ENCODE results near the gene VWC2L. TPM values are rescaled to one million over a fixed set of nuclear protein-coding genes. Genes with fewer than 3 reads are reported as not detected.

Gene VWC2L
- total and polyA plus RNA-seq, 2 donors (not counting 1 experiment from before 2014, with no cell fraction given), result not detected

DNA sequence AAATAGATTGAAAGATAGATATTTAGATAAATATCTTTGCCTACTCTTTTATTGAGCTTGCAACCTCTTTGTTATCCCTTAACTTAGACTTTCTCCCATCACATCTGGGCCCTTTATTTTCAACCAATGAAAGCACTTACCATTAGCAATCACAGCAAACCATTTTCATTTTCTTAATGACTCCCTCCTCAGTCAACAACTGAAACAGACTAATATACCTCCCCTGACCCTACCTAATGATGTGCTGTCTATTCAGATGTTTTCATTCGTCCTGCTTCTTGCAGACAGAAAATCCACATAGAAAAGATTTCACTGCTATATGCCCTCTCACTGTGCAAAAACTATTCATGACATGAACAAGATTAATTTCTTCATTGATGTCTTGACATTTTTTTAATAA is 154.4 kb downstream of the VWC2L start:
- Mint-ChIP-seq H3K4me1 (peaks cover 1% of the 10 kb centered on the region), H3K4me3 (no peak overlapping the region), H3K9me3 (ENCODE audit: insufficient read depth) (peaks cover 5% of the 10 kb centered on the region), H3K27me3 (no peaks in the 10 kb centered on the region), H3K27ac (no peak overlapping the region)
- POLR2A ChIA-PET, result no interaction called here
- WGBS (ENCODE audit: insufficient coverage), result 80% methylated on average over 1 of the region's 1 CpG
- intact Hi-C loops (cut with micrococcal nuclease), result no loop called here
- Histone ChIP-seq H3K27ac (ENCODE audit: low read length in 2 of 2) (no peak overlapping the region), H3K79me2 (ENCODE audit: control insufficient read depth, insufficient read depth, low read length) (no peaks in the 10 kb centered on the region), H3K9ac (ENCODE audit: low read length) (no peak overlapping the region), H3K9me3 (ENCODE audit: control extremely low read depth in 1 of 3, control insufficient read depth in 2 of 3, insufficient read depth in 1 of 3, low read length in 2 of 3) (no peaks in the 10 kb centered on the region), H3K4me3 (ENCODE audit: control extremely low read depth in 1 of 5, extremely low read depth in 1 of 5, insufficient read depth in 1 of 5, low read depth in 2 of 5, low read length in 4 of 5) (no peak overlapping the region), H2AFZ (ENCODE audit: insufficient read depth, low read depth, low read length, poor library complexity, severe bottlenecking) (no peak overlapping the region), H3K36me3 (replicated peaks in 1 of 2; ENCODE audit: control extremely low read depth in 1 of 2, control insufficient read depth in 1 of 2, extremely low read depth in 1 of 2, insufficient read depth in 2 of 2, low read length in 1 of 2) (no peaks in the 10 kb centered on the region), H3K4me1 (ENCODE audit: control insufficient read depth in 2 of 2, insufficient read depth in 2 of 2, low read length in 2 of 2) (no peaks in the 10 kb centered on the region), H3K27me3 (replicated peaks in 1 of 4; ENCODE audit: control extremely low read depth in 1 of 4, control insufficient read depth in 3 of 4, insufficient read depth in 4 of 4, low read length in 3 of 4) (no peaks in the 10 kb centered on the region), H3K4me2 (replicated peaks; ENCODE audit: low read depth, low read length, poor library complexity, severe bottlenecking) (no peak overlapping the region), H4K20me1 (ENCODE audit: control insufficient read depth, insufficient read depth, low read length, poor library complexity, severe bottlenecking) (no peaks in the 10 kb centered on the region)
- TF ChIP-seq EZH2 (IDR thresholded peaks at IDR 0.05; ENCODE audit: borderline replicate concordance, insufficient read depth, low read depth, low read length, poor library complexity, severe bottlenecking), result no peak
- TF ChIP-seq, protein P1, sequence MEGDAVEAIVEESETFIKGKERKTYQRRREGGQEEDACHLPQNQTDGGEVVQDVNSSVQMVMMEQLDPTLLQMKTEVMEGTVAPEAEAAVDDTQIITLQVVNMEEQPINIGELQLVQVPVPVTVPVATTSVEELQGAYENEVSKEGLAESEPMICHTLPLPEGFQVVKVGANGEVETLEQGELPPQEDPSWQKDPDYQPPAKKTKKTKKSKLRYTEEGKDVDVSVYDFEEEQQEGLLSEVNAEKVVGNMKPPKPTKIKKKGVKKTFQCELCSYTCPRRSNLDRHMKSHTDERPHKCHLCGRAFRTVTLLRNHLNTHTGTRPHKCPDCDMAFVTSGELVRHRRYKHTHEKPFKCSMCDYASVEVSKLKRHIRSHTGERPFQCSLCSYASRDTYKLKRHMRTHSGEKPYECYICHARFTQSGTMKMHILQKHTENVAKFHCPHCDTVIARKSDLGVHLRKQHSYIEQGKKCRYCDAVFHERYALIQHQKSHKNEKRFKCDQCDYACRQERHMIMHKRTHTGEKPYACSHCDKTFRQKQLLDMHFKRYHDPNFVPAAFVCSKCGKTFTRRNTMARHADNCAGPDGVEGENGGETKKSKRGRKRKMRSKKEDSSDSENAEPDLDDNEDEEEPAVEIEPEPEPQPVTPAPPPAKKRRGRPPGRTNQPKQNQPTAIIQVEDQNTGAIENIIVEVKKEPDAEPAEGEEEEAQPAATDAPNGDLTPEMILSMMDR (IDR thresholded peaks at IDR 0.05), result no peak
- CTCF ChIA-PET, result no interaction called here
- DNase-seq (no peak), ATAC-seq (ENCODE audit: low read depth) (no peak)

DNA sequence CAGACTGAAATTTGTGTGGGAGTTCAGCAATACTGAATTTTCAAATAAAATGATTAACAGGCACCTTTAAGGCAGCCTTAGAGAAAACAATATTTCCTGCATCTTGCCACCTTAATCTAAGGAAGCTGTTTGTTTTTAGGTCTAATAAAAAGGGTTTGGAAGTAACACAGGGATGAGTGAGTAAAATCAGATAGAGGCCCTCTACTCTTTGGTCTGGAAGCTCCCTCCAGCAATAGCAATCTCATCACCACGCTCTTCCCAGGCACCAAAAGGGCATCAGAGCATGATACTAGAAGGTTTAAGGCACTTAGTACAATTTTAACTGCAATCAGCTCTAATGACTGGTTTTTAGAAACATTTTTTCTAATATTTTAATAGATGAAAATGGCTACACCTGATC is 155.6 kb downstream of the VWC2L start:
- Histone ChIP-seq H3K4me3 (ENCODE audit: control extremely low read depth in 1 of 5, extremely low read depth in 1 of 5, insufficient read depth in 1 of 5, low read depth in 2 of 5, low read length in 4 of 5) (no peak overlapping the region), H3K79me2 (ENCODE audit: control insufficient read depth, insufficient read depth, low read length) (no peaks in the 10 kb centered on the region), H3K4me2 (replicated peaks; ENCODE audit: low read depth, low read length, poor library complexity, severe bottlenecking) (no peak overlapping the region), H3K4me1 (ENCODE audit: control insufficient read depth in 2 of 2, insufficient read depth in 2 of 2, low read length in 2 of 2) (no peaks in the 10 kb centered on the region), H3K27me3 (replicated peaks in 1 of 4; ENCODE audit: control extremely low read depth in 1 of 4, control insufficient read depth in 3 of 4, insufficient read depth in 4 of 4, low read length in 3 of 4) (no peaks in the 10 kb centered on the region), H2AFZ (ENCODE audit: insufficient read depth, low read depth, low read length, poor library complexity, severe bottlenecking) (no peak overlapping the region), H3K27ac (ENCODE audit: low read length in 2 of 2) (no peak overlapping the region), H3K9ac (ENCODE audit: low read length) (no peak overlapping the region), H3K36me3 (replicated peaks in 1 of 2; ENCODE audit: control extremely low read depth in 1 of 2, control insufficient read depth in 1 of 2, extremely low read depth in 1 of 2, insufficient read depth in 2 of 2, low read length in 1 of 2) (no peaks in the 10 kb centered on the region), H3K9me3 (ENCODE audit: control extremely low read depth in 1 of 3, control insufficient read depth in 2 of 3, insufficient read depth in 1 of 3, low read length in 2 of 3) (no peaks in the 10 kb centered on the region), H4K20me1 (ENCODE audit: control insufficient read depth, insufficient read depth, low read length, poor library complexity, severe bottlenecking) (no peaks in the 10 kb centered on the region)
- no CpG with 5 or more reads among the region's 1 CpG for WGBS (ENCODE audit: insufficient coverage)
- POLR2A ChIA-PET, result no interaction called here
- Mint-ChIP-seq H3K4me1 (no peaks in the 10 kb centered on the region), H3K9me3 (ENCODE audit: insufficient read depth) (peaks cover 5% of the 10 kb centered on the region), H3K27ac (no peak overlapping the region), H3K4me3 (no peak overlapping the region), H3K27me3 (no peaks in the 10 kb centered on the region)
- CTCF ChIA-PET, result no interaction called here
- TF ChIP-seq, protein P1 (IDR thresholded peaks at IDR 0.05), result no peak
- TF ChIP-seq EZH2 (IDR thresholded peaks at IDR 0.05; ENCODE audit: borderline replicate concordance, insufficient read depth, low read depth, low read length, poor library complexity, severe bottlenecking), result no peak
- no peak for DNase-seq
- intact Hi-C loops (cut with micrococcal nuclease), result no loop called here
- ATAC-seq (ENCODE audit: low read depth), result no peak

All from B cell (primary cell).